SHP77 (cell line): Measurements from ENCODE around the gene GUCA2A.

Experiments
- DNase-seq, 2 experiments: peaks; one replicate each; lab custom pipeline; 2025; lab: John Stamatoyannopoulos, UW

The GUCA2A gene

DNA sequence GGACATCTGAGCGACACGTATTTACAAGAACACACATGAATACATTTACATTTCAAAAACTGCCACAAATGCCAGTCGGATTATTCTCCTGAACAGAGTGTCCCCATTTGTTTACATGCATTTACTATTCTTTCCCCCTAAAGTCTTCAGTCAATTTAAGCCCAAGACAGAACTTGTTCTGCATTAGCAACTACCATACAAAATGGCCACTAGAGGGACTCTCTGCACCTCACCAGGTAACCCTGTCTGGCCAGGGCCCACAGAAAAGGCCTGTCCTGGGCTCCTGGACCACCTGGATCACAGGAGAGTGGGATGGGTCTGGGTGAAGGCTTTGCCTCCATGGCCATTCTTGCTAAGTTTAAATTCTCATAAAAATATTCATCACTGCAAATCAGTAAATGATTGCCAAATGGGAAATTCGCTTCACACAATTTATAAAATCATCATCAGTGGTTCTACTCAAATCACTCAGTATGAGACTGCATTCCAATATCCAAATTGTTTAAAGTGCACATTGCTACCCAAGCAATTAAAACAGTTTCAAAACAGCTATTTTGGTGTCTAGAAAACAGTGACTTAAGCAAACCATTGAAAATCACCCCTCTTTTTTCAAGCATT is 12.5 kb upstream of the GUCA2A start:
- peak; percentile 17 to 62 for DNase-seq

DNA sequence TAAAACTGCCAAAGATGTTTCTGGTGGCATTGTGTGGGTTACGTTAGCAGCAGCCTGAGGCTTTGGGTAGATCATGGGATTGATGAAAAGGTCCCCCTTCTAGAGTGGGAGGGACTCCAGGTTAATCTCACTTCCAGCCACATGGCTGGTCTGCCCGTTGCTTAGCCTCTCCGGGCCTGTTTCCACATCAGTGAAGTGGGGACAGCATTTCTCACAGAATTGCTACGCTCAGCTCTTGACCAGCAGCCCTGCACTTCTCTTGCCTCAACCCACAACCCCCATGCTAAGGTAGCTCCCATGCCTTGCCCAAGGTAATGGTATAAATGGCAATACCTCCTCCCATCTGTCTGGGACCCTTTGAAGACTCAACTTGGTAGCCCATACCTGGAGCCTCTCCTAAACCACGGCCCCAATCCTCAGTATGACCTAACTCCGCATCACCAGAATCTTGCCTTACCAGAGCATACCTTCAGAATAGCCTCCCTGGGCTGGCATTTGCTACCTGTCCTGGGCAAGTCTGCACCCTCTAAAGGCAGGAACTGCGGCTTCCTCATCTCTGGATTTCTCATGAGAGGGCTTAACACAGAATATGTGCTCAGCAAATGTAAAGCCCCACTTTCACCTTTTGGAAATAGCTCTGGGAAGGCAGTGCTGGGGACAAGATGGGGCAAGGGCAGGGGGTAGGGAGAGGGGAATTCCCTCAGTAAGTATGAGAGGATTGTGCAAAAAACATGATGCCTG is 10.9 kb upstream of the GUCA2A start:
- no peak for DNase-seq

DNA sequence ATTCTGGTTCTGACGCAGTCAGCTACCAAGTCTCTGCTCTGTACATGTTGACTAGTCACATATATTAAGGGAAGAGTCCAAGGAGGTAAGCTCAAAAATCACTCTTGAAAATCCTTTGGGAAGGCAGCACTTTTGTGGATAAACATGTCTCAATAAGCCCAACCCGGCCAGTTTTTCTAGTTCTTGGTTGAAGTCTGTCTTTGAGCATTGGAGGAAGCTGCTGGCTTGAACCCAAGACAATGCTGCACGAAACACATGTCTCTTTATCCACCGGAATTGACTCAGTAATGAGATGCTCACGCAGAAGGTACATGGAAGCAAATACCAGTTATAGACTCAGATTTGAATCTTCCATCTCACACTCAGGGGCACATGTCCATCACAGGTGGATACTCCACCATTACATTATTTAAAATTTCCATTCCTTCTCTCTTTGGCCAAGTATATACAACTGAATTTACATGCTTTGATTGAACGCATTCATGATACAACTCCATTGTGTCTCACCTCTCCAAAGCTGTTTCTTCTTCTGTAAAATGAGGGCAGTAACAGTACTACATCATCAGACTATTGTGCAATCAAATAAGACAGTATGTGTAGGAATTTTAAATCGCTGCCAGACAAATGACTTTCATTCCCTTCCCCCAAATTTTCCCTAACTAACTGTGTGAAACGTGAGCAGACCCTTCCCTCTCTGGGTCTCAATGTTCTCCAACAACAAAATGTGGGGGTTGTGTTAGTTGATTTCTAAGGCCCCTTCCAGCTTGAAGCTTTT is 9.6 kb upstream of the GUCA2A start:
- no peak for DNase-seq

GRCh38 chr1:42173155-42173933 is 8.8 kb upstream of the GUCA2A start:
- DNase-seq, result peak; percentile 42 to 66

DNA sequence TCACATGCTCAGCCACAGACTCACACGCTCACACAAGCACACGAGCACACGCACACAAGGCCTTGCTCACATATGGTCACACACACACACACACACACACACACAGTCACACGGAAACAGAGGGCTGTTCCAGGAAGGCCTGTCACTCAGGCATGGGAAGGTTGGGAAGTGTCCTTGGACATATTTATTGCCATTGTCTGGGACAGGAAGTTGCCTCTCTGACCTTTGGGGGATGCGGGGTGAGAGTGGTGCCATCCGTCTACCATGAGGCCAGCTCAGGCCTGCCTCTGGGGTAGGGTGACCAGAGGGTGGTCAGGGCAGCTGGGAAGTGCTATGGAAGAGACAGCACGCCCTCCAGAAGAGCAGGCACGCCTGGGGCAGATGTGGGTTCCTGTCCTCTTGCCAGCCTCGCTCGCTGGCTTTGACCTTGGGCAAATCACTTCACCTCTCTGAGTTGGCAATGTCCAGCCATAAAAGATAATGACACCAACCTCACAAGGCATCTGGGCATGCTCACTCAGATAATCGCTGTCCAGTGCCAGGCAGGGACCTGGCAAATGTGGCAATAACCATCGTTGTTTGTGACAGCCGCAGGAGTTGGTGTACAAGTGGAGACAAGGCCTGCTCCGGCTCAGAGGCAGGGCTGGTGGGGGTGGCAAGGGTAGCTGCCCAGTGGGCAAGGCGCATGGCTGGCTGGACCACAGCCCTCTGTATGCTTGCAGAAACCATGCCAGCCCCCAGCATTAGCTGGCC is 8.0 kb upstream of the GUCA2A start:
- peak in 1 of 2 experiments; percentile 14 for DNase-seq

DNA sequence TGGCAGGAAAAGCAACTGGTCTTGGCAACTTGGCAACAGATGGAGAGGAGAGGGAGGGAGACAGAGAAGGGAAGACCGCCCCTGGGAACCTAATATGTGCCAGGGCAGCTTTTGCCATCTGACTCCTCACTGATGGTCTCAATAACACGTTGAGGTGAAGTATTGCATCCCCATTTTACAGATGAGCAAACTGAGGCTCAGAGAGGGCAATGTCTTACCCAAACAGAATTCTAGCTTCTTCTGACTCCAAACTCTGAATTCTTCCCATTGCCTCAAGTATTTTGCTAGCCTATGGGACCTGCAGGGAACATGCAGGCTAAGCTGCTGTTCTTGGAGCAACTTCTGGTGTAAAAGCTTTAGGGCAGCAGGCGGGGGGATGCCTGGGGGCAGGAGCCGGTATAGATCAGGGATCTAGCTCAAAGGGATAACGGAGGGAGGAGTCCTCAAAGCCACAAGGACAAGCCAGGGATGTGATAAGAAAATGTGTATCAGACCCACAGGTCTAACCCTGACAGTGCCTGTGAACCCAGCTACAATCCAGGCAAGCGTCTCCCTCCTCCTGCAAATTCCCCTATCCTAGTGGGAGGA is 7.2 kb upstream of the GUCA2A start:
- no peak for DNase-seq

- peak; percentile 75 to 81 for DNase-seq
Measured at GRCh38 chr1:42170779-42171621, 6.5 kb upstream of the GUCA2A start.

- DNase-seq, result peak in 1 of 2 experiments; percentile 12
Measured at GRCh38 chr1:42168763-42169162, 4.2 kb upstream of the GUCA2A start.

DNA sequence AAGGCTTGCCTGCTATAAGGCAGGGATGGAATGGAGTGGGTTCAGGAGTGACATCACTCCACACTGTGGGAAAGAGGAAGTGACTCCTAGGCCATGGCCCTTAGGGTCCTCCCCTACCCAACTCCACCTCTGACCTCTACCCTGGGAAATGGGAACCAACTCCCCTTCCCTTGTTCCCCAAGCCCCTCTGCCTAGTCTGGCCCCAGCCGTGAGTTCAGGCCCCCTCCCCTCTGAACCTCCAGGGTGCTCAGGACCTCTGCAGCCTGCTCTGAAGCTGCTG is 3.8 kb upstream of the GUCA2A start:
- no peak for DNase-seq

- DNase-seq, result no peak
Measured at GRCh38 chr1:42167611-42168390, 3.3 kb upstream of the GUCA2A start.

DNA sequence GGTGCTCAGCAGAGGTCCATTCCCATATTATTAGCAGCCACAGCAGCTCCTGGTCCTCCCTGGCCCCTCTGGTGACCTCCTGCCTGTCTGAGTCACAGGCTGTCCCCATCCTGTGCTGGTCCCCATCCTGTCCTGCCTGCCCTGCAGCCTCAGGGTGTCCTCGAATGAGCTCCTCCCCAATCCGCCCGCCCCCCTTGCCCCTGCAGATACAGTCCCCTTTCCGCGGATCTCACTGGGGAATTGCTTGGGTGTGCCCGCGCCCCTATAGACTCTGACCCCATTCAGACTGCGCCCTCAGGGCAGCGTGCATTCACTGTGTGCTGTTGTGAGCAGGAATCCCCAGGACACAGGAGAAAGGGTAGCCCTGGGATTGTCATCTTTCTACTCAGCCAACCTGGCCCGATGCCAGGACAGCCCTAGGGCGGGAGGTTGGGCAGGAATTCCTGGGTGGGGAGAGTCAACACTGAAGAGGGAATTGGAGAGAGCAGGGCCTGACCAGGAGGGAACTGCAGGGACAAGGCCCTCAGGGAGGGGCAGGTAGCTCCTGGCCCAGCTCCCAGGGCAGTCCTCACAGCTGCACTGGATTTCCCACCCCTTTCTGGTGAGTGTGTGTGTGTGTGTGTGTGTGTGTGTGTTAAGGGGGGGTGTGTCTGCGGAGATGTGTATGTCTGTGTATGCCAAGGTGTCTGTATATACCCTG is 1.1 kb upstream of the GUCA2A start:
- DNase-seq, result peak; percentile 87 to 91

GRCh38 chr1:42163536-42164503 is 725 bp downstream of the GUCA2A start:
- DNase-seq, result no peak

DNA sequence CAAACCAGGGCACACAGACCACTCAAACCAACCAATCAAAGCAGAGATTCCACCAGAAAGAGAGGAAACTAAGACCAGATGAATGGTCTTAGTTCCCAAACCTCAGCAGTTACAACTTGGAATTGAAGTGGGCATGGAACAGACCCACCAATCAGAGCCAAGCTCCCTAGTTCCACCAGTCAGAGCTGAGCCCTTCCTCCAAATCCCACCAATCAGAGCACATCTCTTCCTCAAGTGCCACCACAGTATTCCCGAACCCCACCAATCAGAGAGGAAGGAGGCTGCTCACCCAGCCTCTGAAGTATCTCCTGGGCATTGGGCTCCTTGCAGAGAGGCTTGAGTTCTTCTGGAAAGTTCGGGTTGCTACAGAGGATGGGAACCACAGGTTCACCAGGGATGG is 1.4 kb downstream of the GUCA2A start:
- no peak for DNase-seq

- no peak for DNase-seq
Measured at GRCh38 chr1:42162181-42162580, 2.4 kb downstream of the GUCA2A start.

- DNase-seq, result no peak
Measured at GRCh38 chr1:42158189-42158588, 6.4 kb downstream of the GUCA2A start.

- peak; percentile 80 to 81 for DNase-seq
Measured at GRCh38 chr1:42157667-42158066, 6.9 kb downstream of the GUCA2A start.

- DNase-seq, result no peak
Measured at GRCh38 chr1:42155362-42155761, 9.2 kb downstream of the GUCA2A start.

DNA sequence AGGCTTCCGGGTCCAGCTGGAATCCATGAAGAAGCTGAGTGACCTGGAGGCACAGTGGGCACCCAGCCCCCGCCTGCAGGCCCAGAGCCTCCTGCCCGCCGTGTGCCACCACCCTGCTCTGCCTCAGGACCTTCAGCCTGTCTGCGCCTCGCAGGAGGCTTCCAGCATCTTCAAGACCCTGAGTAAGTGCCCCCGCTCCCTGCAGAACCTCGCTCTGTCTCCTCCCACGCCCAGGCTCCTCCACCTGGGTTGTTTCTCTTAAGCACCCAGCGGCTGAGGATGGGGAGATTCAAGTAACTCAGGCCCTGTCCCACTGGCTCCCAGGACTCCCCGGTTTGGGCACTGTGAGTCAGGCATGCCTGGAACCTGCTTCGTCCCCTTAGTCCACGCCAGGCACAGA is 9.9 kb downstream of the GUCA2A start:
- DNase-seq, result no peak
